HepG2 (cell line): ENCODE results near the gene PRSS16. TPM values are rescaled to one million over a fixed set of nuclear protein-coding genes. Genes with fewer than 3 reads are reported as not detected.

Experiments used
- ATF3 ChIP-seq: sonication (generic); formaldehyde crosslinking; IDR thresholded peaks from 2 replicates; pipeline ENCODE4 v1.4.0; 2020; ENCODE audit warnings: missing genetic modification reagents
- BORCS8-MEF2B ChIP-seq: sonication (generic); formaldehyde crosslinking; IDR thresholded peaks from 2 replicates; pipeline ENCODE4 v1.8.0; 2022; ENCODE audit warnings: mild to moderate bottlenecking, missing genetic modification reagents
- CEBPZ ChIP-seq: IDR thresholded peaks from 2 replicates; pipeline ENCODE4 v1.6.1; 2012; ENCODE audit warnings: low read length, improper control_type of control experiment
- MYPOP ChIP-seq: sonication (generic); formaldehyde crosslinking; IDR thresholded peaks from 2 replicates; pipeline ENCODE4 v1.8.1; 2023; ENCODE audit warnings: mild to moderate bottlenecking, moderate library complexity, missing genetic modification reagents
- NRL ChIP-seq: sonication (generic); formaldehyde crosslinking; IDR thresholded peaks from 2 replicates; pipeline ENCODE4 v1.5.0; 2020; ENCODE audit warnings: missing genetic modification reagents, mild to moderate bottlenecking, moderate library complexity, borderline replicate concordance
- TEF ChIP-seq: sonication (generic); formaldehyde crosslinking; IDR thresholded peaks from 2 replicates; pipeline ENCODE4 v1.5.0; 2020; ENCODE audit warnings: missing genetic modification reagents
- ZBTB20 ChIP-seq: sonication (generic); formaldehyde crosslinking; IDR thresholded peaks from 2 replicates; pipeline ENCODE4 v1.8.1; 2023; ENCODE audit warnings: missing genetic modification reagents, low read depth, mild to moderate bottlenecking, borderline replicate concordance
- ZEB1 ChIP-seq: IDR thresholded peaks from 2 replicates; pipeline ENCODE4 v1.6.1; 2012; ENCODE audit warnings: mild to moderate bottlenecking, low read depth, inconsistent platforms; ENCODE audit not compliant: insufficient replicate concordance
- ZNF713 ChIP-seq: sonication (generic); formaldehyde crosslinking; IDR thresholded peaks from 2 replicates; pipeline ENCODE4 v1.4.0; 2020; ENCODE audit warnings: mild to moderate bottlenecking, missing genetic modification reagents
- ZNF766 ChIP-seq: sonication (generic); formaldehyde crosslinking; IDR thresholded peaks from 2 replicates; pipeline ENCODE4 v1.5.0; 2020; ENCODE audit warnings: missing genetic modification reagents, borderline replicate concordance
- ZNF800 ChIP-seq: sonication (generic); formaldehyde crosslinking; IDR thresholded peaks from 2 replicates; pipeline ENCODE4 v1.4.0; 2020; ENCODE audit warnings: missing genetic modification reagents
- ZNF883 ChIP-seq: sonication (generic); formaldehyde crosslinking; IDR thresholded peaks from 2 replicates; pipeline ENCODE4 v1.5.1; 2020; ENCODE audit warnings: mild to moderate bottlenecking, missing genetic modification reagents; ENCODE audit errors: not compliant biosample characterization
- polyA plus RNA-seq, 8 experiments: library from polyadenylated mRNA; depleted of rRNA in 3 of 8; stranded (reverse) in 7 of 8; unstranded in 1 of 8; fragments of >200 nt; fragmentation: Illumina TruSeq in 4 of 8; extraction: Trizol in 4 of 8; gene quantifications; 2 replicates each; pipeline versions ENCODE4 v1.2.1 to v1.2.3, GENCODE V29; 2011 to 2016; ENCODE audit warnings: low read depth in 4 of 8, missing spikeins in 1 of 8, mixed read lengths in 1 of 8; ENCODE audit not compliant: insufficient read depth in 1 of 8
- total RNA-seq, 5 experiments: library from RNA; depleted of rRNA; stranded (reverse); fragments of >200 nt; fragmentation: Illumina TruSeq; extraction: Trizol; gene quantifications; 2 replicates each; pipeline ENCODE4 v1.2.3, GENCODE V29; 2016; ENCODE audit warnings: low read depth in 1 of 5

PRSS16 gene
- total and polyA plus RNA-seq, 2 of the 13 experiments (the other 11 are each of a cell fraction or from before 2014, with no cell fraction given) = not detected

GRCh38 chr6:27296106-27296783 is 48.7 kb downstream of the PRSS16 start (continued):
- TF ChIP-seq ZNF766 = no peak
- no peak for TF ChIP-seq ZNF713 (CRISPR knock-in tag)
- TF ChIP-seq ZEB1 = peak; percentile 20
- TF ChIP-seq ATF3 (CRISPR knock-in tag) = no peak
- peak; percentile 36; the same call in 1 of the 2 replicates for TF ChIP-seq NRL (CRISPR knock-in tag)
- TF ChIP-seq CEBPZ = no peak
- 0 out of 2 replicates have a peak, but pooled peaks have one; percentile 26 for TF ChIP-seq TEF (CRISPR knock-in tag)
- TF ChIP-seq BORCS8-MEF2B (CRISPR knock-in tag) = no peak
- 0 out of 2 replicates have a peak, but pooled peaks have one; percentile 4 for TF ChIP-seq ZNF800 (CRISPR knock-in tag)
- peak; percentile 81 for TF ChIP-seq MYPOP
- TF ChIP-seq ZBTB20 (CRISPR knock-in tag) = no peak
- peak; percentile 43 for TF ChIP-seq ZNF883 (CRISPR knock-in tag)
